IMR-90 (cell line): ENCODE results near the gene DCDC1. TPM values are rescaled to one million over a fixed set of nuclear protein-coding genes. Genes with fewer than 3 reads are reported as not detected.

ENCODE experiments used
- ATAC-seq: fragments of 200-7000 bp; cut with Tn5 transposase; 2 replicates; pipeline ENCODE4 v1.9.1; 2020; ENCODE audit warnings: low read depth, mild to moderate bottlenecking, moderate library complexity
- BruUV-seq: library from RNA; stranded (reverse); fragments of 400-500 nt; replicated peaks from 2 replicates; lab custom pipeline; 2021; lab: Mats Ljungman, UMichigan
- CTCF ChIA-PET: fragments of 300-600 bp; formaldehyde crosslinking; extraction: SDS; loops from one replicate; lab custom pipeline; 2021; ENCODE audit warnings: antibody characterized with exemption; lab: Yijun Ruan, JAX
- POLR2A ChIA-PET: fragments of 300-600 bp; sonication (Branson Sonifier 250); formaldehyde crosslinking; loops from one replicate; lab custom pipeline; 2022; ENCODE audit warnings: antibody characterized with exemption; ENCODE audit not compliant: unreplicated experiment; lab: Charles Lee
- DNase-seq: peaks from one replicate; pipeline ENCODE4 v3.0.0; 2013
- H2AFZ ChIP-seq: replicated peaks from 2 replicates; pipeline ENCODE3; 2013; ENCODE audit warnings: low read length, mild to moderate bottlenecking; ENCODE audit not compliant: poor library complexity
- H2AK5ac ChIP-seq: 2 replicates; pipeline ENCODE4 v1.6.1; 2013; ENCODE audit warnings: low read depth, low read length, inconsistent platforms
- H2AK9ac ChIP-seq: replicated peaks from 2 replicates; pipeline ENCODE3; 2013; ENCODE audit warnings: mild to moderate bottlenecking, low read depth, low read length, moderate library complexity; ENCODE audit not compliant: poor library complexity
- H2BK120ac ChIP-seq: 2 replicates; pipeline ENCODE4 v1.6.1; 2013; ENCODE audit warnings: low read depth, low read length, inconsistent platforms
- H2BK15ac ChIP-seq: 3 replicates; pipeline ENCODE4 v1.6.1; 2013; ENCODE audit warnings: low read depth, low read length, inconsistent platforms
- H2BK20ac ChIP-seq: 2 replicates; pipeline ENCODE4 v1.6.1; 2013; ENCODE audit warnings: low read depth, mild to moderate bottlenecking, inconsistent platforms, low read length, moderate library complexity
- H2BK5ac ChIP-seq: 2 replicates; pipeline ENCODE4 v1.6.1; 2013; ENCODE audit warnings: mild to moderate bottlenecking, low read depth, low read length, inconsistent platforms; ENCODE audit not compliant: poor library complexity, severe bottlenecking
- H3K14ac ChIP-seq: replicated peaks from 2 replicates; pipeline ENCODE4 v1.6.1; 2013; ENCODE audit warnings: low read depth, low read length, inconsistent platforms
- H3K18ac ChIP-seq: 2 replicates; pipeline ENCODE4 v1.6.1; 2013; ENCODE audit warnings: low read depth, low read length, control low read depth
- H3K23ac ChIP-seq: 2 replicates; pipeline ENCODE4 v1.6.1; 2013; ENCODE audit warnings: low read depth, low read length, inconsistent platforms
- H3K27ac ChIP-seq: 2 replicates; pipeline ENCODE4 v1.5.1; 2013; ENCODE audit warnings: mild to moderate bottlenecking, control low read depth, low read length; ENCODE audit not compliant: insufficient read depth
- H3K27me3 ChIP-seq: 2 replicates; pipeline ENCODE4 v1.6.1; 2013; ENCODE audit warnings: low read length; ENCODE audit not compliant: control insufficient read depth, insufficient read depth
- H3K36me3 ChIP-seq: 2 replicates; pipeline ENCODE4 v1.6.1; 2013; ENCODE audit warnings: low read length, mixed read lengths; ENCODE audit not compliant: control insufficient read depth, insufficient read depth
- H3K4ac ChIP-seq: 2 replicates; pipeline ENCODE4 v1.6.1; 2013; ENCODE audit warnings: low read depth, low read length, inconsistent platforms
- H3K4me1 ChIP-seq: 2 replicates; pipeline ENCODE4 v1.6.1; 2013; ENCODE audit warnings: low read length, mixed read lengths; ENCODE audit not compliant: control insufficient read depth, insufficient read depth
- H3K4me2 ChIP-seq: 2 replicates; pipeline ENCODE4 v1.6.1; 2013; ENCODE audit warnings: low read depth, mild to moderate bottlenecking, control low read depth, low read length, moderate library complexity
- H3K4me3 ChIP-seq: 2 replicates; pipeline ENCODE4 v1.5.1; 2013; ENCODE audit warnings: low read depth, mild to moderate bottlenecking, control low read depth, low read length, moderate library complexity; ENCODE audit not compliant: insufficient read depth
- H3K56ac ChIP-seq: 2 replicates; pipeline ENCODE4 v1.6.1; 2013; ENCODE audit warnings: low read length, inconsistent platforms; ENCODE audit not compliant: insufficient read depth; ENCODE audit errors: extremely low read depth
- H3K79me1 ChIP-seq, 2 experiments: 2 replicates each; pipeline ENCODE4 v1.6.1; 2013; ENCODE audit warnings: low read length in 2 of 2, inconsistent platforms in 1 of 2, low read depth in 1 of 2
- H3K9ac ChIP-seq: 2 replicates; pipeline ENCODE4 v1.6.1; 2013; ENCODE audit warnings: low read depth, low read length, control low read depth
- H3K9me1 ChIP-seq: 2 replicates; pipeline ENCODE4 v1.6.1; 2013; ENCODE audit warnings: low read length, inconsistent platforms; ENCODE audit not compliant: insufficient read depth
- H3K9me3 ChIP-seq: 2 replicates; pipeline ENCODE4 v1.6.1; 2013; ENCODE audit warnings: low read length; ENCODE audit not compliant: control insufficient read depth, insufficient read depth
- H4K20me1 ChIP-seq: 2 replicates; pipeline ENCODE4 v1.6.1; 2013; ENCODE audit warnings: low read length, inconsistent platforms; ENCODE audit not compliant: insufficient read depth
- H4K5ac ChIP-seq: 2 replicates; pipeline ENCODE4 v1.6.1; 2013; ENCODE audit warnings: mild to moderate bottlenecking, low read depth, low read length, control low read depth
- H4K8ac ChIP-seq, 2 experiments: 2 replicates each; pipeline ENCODE4 v1.6.1; 2013; ENCODE audit warnings: low read depth in 2 of 2, low read length in 2 of 2, control low read depth in 1 of 2, inconsistent platforms in 1 of 2
- H4K91ac ChIP-seq: 2 replicates; pipeline ENCODE4 v1.6.1; 2013; ENCODE audit warnings: low read depth, low read length, inconsistent platforms; ENCODE audit not compliant: insufficient read depth
- BHLHE40 ChIP-seq: fragments of 150-350 bp; IDR thresholded peaks from 2 replicates; pipeline ENCODE4 v1.6.1; 2016; ENCODE audit warnings: mild to moderate bottlenecking, low read depth, low read length
- CEBPB ChIP-seq: IDR thresholded peaks from 2 replicates; pipeline ENCODE4 v1.6.1; 2012; ENCODE audit warnings: low read depth, low read length, improper control_type of control experiment
- CHD1 ChIP-seq: IDR thresholded peaks from 2 replicates; pipeline ENCODE4 v1.6.1; 2012; ENCODE audit warnings: low read depth, low read length, improper control_type of control experiment
- FOS ChIP-seq: fragments of 150-350 bp; IDR thresholded peaks from 2 replicates; pipeline ENCODE4 v1.6.1; 2016; ENCODE audit warnings: low read depth, low read length
- MAFK ChIP-seq: IDR thresholded peaks from 2 replicates; pipeline ENCODE4 v1.6.1; 2012; ENCODE audit warnings: low read depth, low read length, improper control_type of control experiment
- MAZ ChIP-seq: IDR thresholded peaks from 2 replicates; pipeline ENCODE4 v1.6.1; 2012; ENCODE audit warnings: low read depth, mild to moderate bottlenecking, low read length, improper control_type of control experiment, moderate library complexity, borderline replicate concordance
- MXI1 ChIP-seq: IDR thresholded peaks from 2 replicates; pipeline ENCODE4 v1.6.1; 2012; ENCODE audit warnings: low read depth, mild to moderate bottlenecking, low read length, moderate library complexity, borderline replicate concordance
- NFE2L2 ChIP-seq: fragments of 150-350 bp; IDR thresholded peaks from 2 replicates; pipeline ENCODE4 v1.6.1; 2016; ENCODE audit warnings: low read depth, mild to moderate bottlenecking, low read length
- POLR2A ChIP-seq: IDR thresholded peaks from 2 replicates; pipeline ENCODE4 v1.6.1; 2012; ENCODE audit warnings: mild to moderate bottlenecking, low read depth, low read length
- RAD21 ChIP-seq: IDR thresholded peaks from 2 replicates; pipeline ENCODE4 v1.6.1; 2012; ENCODE audit warnings: low read length, improper control_type of control experiment
- RCOR1 ChIP-seq: IDR thresholded peaks from 2 replicates; pipeline ENCODE4 v1.6.1; 2012; ENCODE audit warnings: mild to moderate bottlenecking, low read length, improper control_type of control experiment; ENCODE audit not compliant: insufficient replicate concordance
- RFX5 ChIP-seq: IDR thresholded peaks from 2 replicates; pipeline ENCODE4 v1.8.0; 2012; ENCODE audit warnings: low read depth, mild to moderate bottlenecking, low read length, moderate library complexity
- SMC3 ChIP-seq: fragments of 150-350 bp; IDR thresholded peaks from 2 replicates; pipeline ENCODE4 v1.6.1; 2016; ENCODE audit warnings: low read depth, mild to moderate bottlenecking, antibody characterized with exemption, low read length, moderate library complexity
- WGBS, 2 experiments: methylation state at CpG; one replicate each; pipeline versions ENCODE4 v1.1.5 to v1.1.7; 2013; ENCODE audit warnings: missing lambda C conversion rate in 2 of 2; ENCODE audit not compliant: insufficient read length in 1 of 2; ENCODE audit errors: extremely low coverage in 2 of 2; 5-methylcytosine and 5-hydroxymethylcytosine counted together
- dilution Hi-C: fragments of 300-500 bp; cut with HindIII; formaldehyde crosslinking; loops from one replicate; pipeline ENCODE4 v1.14.3; 2018; ENCODE audit warnings: low sequenced_read_pairs; ENCODE audit not compliant: unreplicated experiment
- in situ Hi-C: fragments of 300-500 bp; cut with MboI; formaldehyde crosslinking; loops from 3 replicates; pipeline ENCODE4 v1.14.3; 2019; ENCODE audit warnings: low sequenced_read_pairs, inconsistent platforms, mixed read lengths
- intact Hi-C: fragments of 100-400 bp; cut with micrococcal nuclease; formaldehyde crosslinking; loops from 2 replicates; pipeline ENCODE4 v1.10.0; 2022
- polyA plus RNA-seq, 3 experiments: library from polyadenylated mRNA; depleted of rRNA; stranded (reverse); fragments of >200 nt; gene quantifications; 2 replicates each; pipeline ENCODE4 v1.2.3, GENCODE V29; 2012; ENCODE audit warnings: low replicate concordance in 1 of 3
- total RNA-seq: library from RNA; depleted of rRNA; stranded (reverse); fragments of >200 nt; gene quantifications from 2 replicates; pipeline ENCODE4 v1.2.3, GENCODE V29; 2012
- TF ChIP-seq, protein P1 (sequence below): fragments of 150-350 bp; IDR thresholded peaks from 2 replicates; pipeline ENCODE4 v1.6.1; 2016; ENCODE audit warnings: low read depth, mild to moderate bottlenecking, low read length, moderate library complexity, borderline replicate concordance
- TF ChIP-seq, protein P2 (sequence below): conservative IDR thresholded peaks from 2 replicates; pipeline ENCODE4 v1.5.1; 2012; ENCODE audit warnings: mild to moderate bottlenecking, low read depth, low read length, improper control_type of control experiment
- TF ChIP-seq, protein P3 (sequence below): fragments of 150-350 bp; IDR thresholded peaks from 2 replicates; pipeline ENCODE4 v1.6.1; 2017; ENCODE audit warnings: mild to moderate bottlenecking, antibody characterized with exemption, low read length, low read depth

The DCDC1 gene
- total and polyA plus RNA-seq, 2 of the 4 experiments (the other 2 are of a cell fraction), result not detected

DNA sequence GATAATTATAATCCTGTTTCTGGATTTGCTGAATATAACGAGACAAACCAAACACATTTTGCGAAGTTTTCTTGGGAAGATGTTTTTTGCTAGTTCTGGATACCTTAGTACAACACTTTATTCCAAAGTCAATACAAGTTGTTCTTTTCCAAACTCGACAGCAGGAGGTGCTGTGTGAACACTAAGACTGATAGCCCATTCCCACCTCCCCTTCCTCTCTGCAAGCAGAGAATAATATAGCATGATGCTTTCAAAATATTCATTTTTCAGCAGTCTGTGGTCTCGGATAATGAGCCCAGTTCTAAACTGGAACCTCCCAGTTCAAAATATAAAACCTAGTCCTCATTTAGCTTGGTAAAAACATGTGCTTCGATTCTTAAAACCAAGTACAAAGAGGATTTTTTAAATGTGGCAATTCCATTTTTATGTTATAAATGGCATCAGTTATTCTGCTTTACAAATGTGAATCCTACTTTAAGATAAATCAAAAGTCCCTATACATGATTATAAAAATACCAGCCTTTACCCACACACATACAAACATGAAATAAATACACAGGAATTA lies 129.1 kb downstream of the DCDC1 start:
- Histone ChIP-seq H3K14ac (no peak overlapping the region), H3K4ac (no peak overlapping the region), H2AFZ (no peak overlapping the region), H2AK9ac (no peak overlapping the region), H4K91ac (no peak overlapping the region), H2BK15ac (no peak overlapping the region), H3K27me3 (no peaks in the 10 kb centered on the region), H3K79me1 (no peaks in the 10 kb centered on the region), H4K20me1 (no peaks in the 10 kb centered on the region), H3K4me2 (no peak overlapping the region), H3K36me3 (no peaks in the 10 kb centered on the region), H2AK5ac (no peak overlapping the region), H3K4me3 (no peak overlapping the region), H3K23ac (no peak overlapping the region), H3K9me3 (no peaks in the 10 kb centered on the region), H4K5ac (no peak overlapping the region), H2BK5ac (no peak overlapping the region), H4K8ac (no peak overlapping the region), H2BK120ac (no peak overlapping the region), H3K4me1 (no peaks in the 10 kb centered on the region), H3K27ac (no peak overlapping the region), H3K56ac (no peak overlapping the region), H3K18ac (no peak overlapping the region), H3K9ac (no peak overlapping the region), H3K9me1 (no peaks in the 10 kb centered on the region), H2BK20ac (no peak overlapping the region)
- in situ Hi-C loops, result loop anchor here (25.0 kb wide), 1 partner anchor 922 kb away; no protein-coding TSS in a partner anchor
- ATAC-seq, result no peak; the same call in 1 of the 2 replicates
- peak; percentile 33 for DNase-seq
- no TSS peak for BruUV-seq
- no CpG with 5 or more reads among the region's 5 CpGs for WGBS, 2 experiments
- CTCF ChIA-PET, result interaction anchor here (0.7 to 1.2 kb wide), 2 partner anchors 10 to 12 kb away, joined by 3 to 4 read pairs; no protein-coding TSS in a partner anchor
- POLR2A ChIA-PET, result no interaction called here
- TF ChIP-seq POLR2A (no peak), MXI1 (no peak), CEBPB (no peak), MAFK (no peak), RCOR1 (no peak), RFX5 (no peak), RAD21 (peak; percentile 43; the same call in 1 of the 2 replicates), CHD1 (no peak), BHLHE40 (no peak), NFE2L2 (no peak), FOS (no peak), SMC3 (peak; percentile 22; the same call in 1 of the 2 replicates), MAZ (no peak)
- TF ChIP-seq, protein P1, sequence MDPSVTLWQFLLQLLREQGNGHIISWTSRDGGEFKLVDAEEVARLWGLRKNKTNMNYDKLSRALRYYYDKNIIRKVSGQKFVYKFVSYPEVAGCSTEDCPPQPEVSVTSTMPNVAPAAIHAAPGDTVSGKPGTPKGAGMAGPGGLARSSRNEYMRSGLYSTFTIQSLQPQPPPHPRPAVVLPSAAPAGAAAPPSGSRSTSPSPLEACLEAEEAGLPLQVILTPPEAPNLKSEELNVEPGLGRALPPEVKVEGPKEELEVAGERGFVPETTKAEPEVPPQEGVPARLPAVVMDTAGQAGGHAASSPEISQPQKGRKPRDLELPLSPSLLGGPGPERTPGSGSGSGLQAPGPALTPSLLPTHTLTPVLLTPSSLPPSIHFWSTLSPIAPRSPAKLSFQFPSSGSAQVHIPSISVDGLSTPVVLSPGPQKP, result no peak
- TF ChIP-seq, protein P2, sequence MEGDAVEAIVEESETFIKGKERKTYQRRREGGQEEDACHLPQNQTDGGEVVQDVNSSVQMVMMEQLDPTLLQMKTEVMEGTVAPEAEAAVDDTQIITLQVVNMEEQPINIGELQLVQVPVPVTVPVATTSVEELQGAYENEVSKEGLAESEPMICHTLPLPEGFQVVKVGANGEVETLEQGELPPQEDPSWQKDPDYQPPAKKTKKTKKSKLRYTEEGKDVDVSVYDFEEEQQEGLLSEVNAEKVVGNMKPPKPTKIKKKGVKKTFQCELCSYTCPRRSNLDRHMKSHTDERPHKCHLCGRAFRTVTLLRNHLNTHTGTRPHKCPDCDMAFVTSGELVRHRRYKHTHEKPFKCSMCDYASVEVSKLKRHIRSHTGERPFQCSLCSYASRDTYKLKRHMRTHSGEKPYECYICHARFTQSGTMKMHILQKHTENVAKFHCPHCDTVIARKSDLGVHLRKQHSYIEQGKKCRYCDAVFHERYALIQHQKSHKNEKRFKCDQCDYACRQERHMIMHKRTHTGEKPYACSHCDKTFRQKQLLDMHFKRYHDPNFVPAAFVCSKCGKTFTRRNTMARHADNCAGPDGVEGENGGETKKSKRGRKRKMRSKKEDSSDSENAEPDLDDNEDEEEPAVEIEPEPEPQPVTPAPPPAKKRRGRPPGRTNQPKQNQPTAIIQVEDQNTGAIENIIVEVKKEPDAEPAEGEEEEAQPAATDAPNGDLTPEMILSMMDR, result peak; percentile 45
- TF ChIP-seq, protein P3, sequence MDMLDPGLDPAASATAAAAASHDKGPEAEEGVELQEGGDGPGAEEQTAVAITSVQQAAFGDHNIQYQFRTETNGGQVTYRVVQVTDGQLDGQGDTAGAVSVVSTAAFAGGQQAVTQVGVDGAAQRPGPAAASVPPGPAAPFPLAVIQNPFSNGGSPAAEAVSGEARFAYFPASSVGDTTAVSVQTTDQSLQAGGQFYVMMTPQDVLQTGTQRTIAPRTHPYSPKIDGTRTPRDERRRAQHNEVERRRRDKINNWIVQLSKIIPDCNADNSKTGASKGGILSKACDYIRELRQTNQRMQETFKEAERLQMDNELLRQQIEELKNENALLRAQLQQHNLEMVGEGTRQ, result no peak
- intact Hi-C loops, result loop anchor here (1.0 kb wide), 2 partner anchors 718 to 936 kb away; no protein-coding TSS in a partner anchor
- dilution Hi-C loops, result no loop called here
